K562 (cell line): ENCODE data around the gene MLH1. TPM values are rescaled to one million over a fixed set of nuclear protein-coding genes. Genes with fewer than 3 reads are reported as not detected.

ENCODE experiments used
- ATAC-seq: fragments of 200-7000 bp; cut with Tn5 transposase; 3 replicates; pipeline ENCODE4 v1.9.1; 2020; ENCODE audit warnings: moderate library complexity
- BruUV-seq: library from RNA; stranded (reverse); fragments of 400-500 nt; replicated peaks from 2 replicates; lab custom pipeline; 2021; lab: Mats Ljungman, UMichigan
- CTCF ChIA-PET: fragments of 300-600 bp; formaldehyde crosslinking; extraction: SDS; loops from one replicate; lab custom pipeline; 2021; ENCODE audit warnings: low intra/inter-chr PET ratio; lab: Yijun Ruan, JAX
- POLR2A ChIA-PET: fragments of 300-600, 350-650 bp; sonication (Branson Sonifier 250); formaldehyde crosslinking; extraction: SDS; loops from one replicate; lab custom pipeline; 2021; ENCODE audit warnings: antibody characterized with exemption, inconsistent platforms; lab: Yijun Ruan, JAX
- DNase-seq, 4 experiments: peaks; one replicate each; pipeline versions ENCODE4 v3.0.0 to v3.0.0-alpha.2; 2011 to 2018; ENCODE audit warnings: low spot score in 3 of 4, mixed read lengths in 3 of 4; ENCODE audit errors: extremely low read depth in 1 of 4
- FAIRE-seq: peaks from 2 replicates; lab custom pipeline; 2011; peaks lifted over from hg19 to GRCh38; lab: Jason Lieb, UNC
- H2AFZ ChIP-seq: 2 replicates; pipeline ENCODE4 v1.6.0; 2011; ENCODE audit warnings: low read depth, low read length, control low read depth, inconsistent platforms
- H3K27ac ChIP-seq: fragments of 200-600 bp; 3 replicates; pipeline ENCODE4 v1.8.0; 2011; ENCODE audit warnings: low read depth, mild to moderate bottlenecking, control low read depth, inconsistent platforms, low read length, moderate library complexity, mixed read lengths; ENCODE audit errors: extremely low read depth
- H3K27me3 ChIP-seq, 2 experiments: fragments of 300-600 bp in 1 of 2; 2 replicates in 1 of 2; 3 replicates in 1 of 2; pipeline versions ENCODE4 v1.6.0 to v1.8.0; 2011; ENCODE audit warnings: inconsistent platforms in 2 of 2, low read length in 2 of 2, mild to moderate bottlenecking in 1 of 2, mixed read lengths in 1 of 2, moderate library complexity in 1 of 2; ENCODE audit not compliant: control insufficient read depth in 2 of 2, insufficient read depth in 2 of 2
- H3K36me3 ChIP-seq: fragments of 300-600 bp; 3 replicates; pipeline ENCODE4 v1.8.0; 2011; ENCODE audit warnings: mild to moderate bottlenecking, low read length, inconsistent platforms; ENCODE audit not compliant: control insufficient read depth, insufficient read depth
- H3K4me1 ChIP-seq, 2 experiments: fragments of 200-600 bp in 1 of 2; replicated peaks in 1 of 2; 2 replicates in 1 of 2; 3 replicates in 1 of 2; pipeline versions ENCODE4 v1.5.1 to v1.8.0; 2011; ENCODE audit warnings: inconsistent platforms in 2 of 2, low read length in 2 of 2, mild to moderate bottlenecking in 1 of 2, mixed read lengths in 1 of 2, moderate library complexity in 1 of 2; ENCODE audit not compliant: control insufficient read depth in 2 of 2, insufficient read depth in 2 of 2
- H3K4me2 ChIP-seq: 2 replicates; pipeline ENCODE4 v1.6.1; 2011; ENCODE audit warnings: low read length, control low read depth, inconsistent platforms, mixed read lengths; ENCODE audit not compliant: insufficient read depth
- H3K4me3 ChIP-seq: fragments of 200-600 bp; sonication (generic), shearing (Covaris generic); 2 replicates; pipeline ENCODE4 v1.5.1; 2016; ENCODE audit warnings: control low read depth, inconsistent platforms
- H3K79me2 ChIP-seq: fragments of 200-600 bp; 3 replicates; pipeline ENCODE4 v1.8.0; 2011; ENCODE audit warnings: low read length, inconsistent platforms; ENCODE audit not compliant: control insufficient read depth, insufficient read depth
- H3K9ac ChIP-seq, 2 experiments: 2 replicates each; pipeline versions ENCODE4 v1.6.0 to v1.6.1; 2011; ENCODE audit warnings: low read depth in 2 of 2, low read length in 2 of 2, control low read depth in 1 of 2, inconsistent platforms in 1 of 2, mild to moderate bottlenecking in 1 of 2, mixed read lengths in 1 of 2; ENCODE audit not compliant: insufficient read depth in 1 of 2
- H3K9me1 ChIP-seq: one replicate; pipeline ENCODE4 v1.6.0; 2011; ENCODE audit warnings: inconsistent platforms, mild to moderate bottlenecking, low read length, moderate library complexity; ENCODE audit not compliant: control insufficient read depth, insufficient read depth
- H3K9me3 ChIP-seq: replicated peaks from 2 replicates; pipeline ENCODE4 v1.5.1; 2011; ENCODE audit warnings: low read depth, low read length, inconsistent platforms; ENCODE audit not compliant: control insufficient read depth, insufficient read depth
- H4K20me1 ChIP-seq: replicated peaks from 2 replicates; pipeline ENCODE4 v1.6.1; 2011; ENCODE audit warnings: low read length, inconsistent platforms, mixed read lengths; ENCODE audit not compliant: control insufficient read depth, insufficient read depth
- BCOR ChIP-seq: fragments of 450-650 bp; IDR thresholded peaks from 2 replicates; pipeline ENCODE4 v1.6.1; 2016
- BRF2 ChIP-seq: IDR thresholded peaks from 3 replicates; pipeline ENCODE4 v1.6.1; 2011; ENCODE audit warnings: borderline replicate concordance, mild to moderate bottlenecking; ENCODE audit not compliant: insufficient read length, insufficient read depth
- CC2D1A ChIP-seq: fragments of 450-650 bp; IDR thresholded peaks from 2 replicates; pipeline ENCODE4 v1.6.1; 2017; ENCODE audit warnings: mild to moderate bottlenecking
- CHAMP1 ChIP-seq: fragments of 450-650 bp; IDR thresholded peaks from 2 replicates; pipeline ENCODE4 v1.6.1; 2016; ENCODE audit warnings: mild to moderate bottlenecking
- CTBP1 ChIP-seq: fragments of 450-650 bp; IDR thresholded peaks from 2 replicates; pipeline ENCODE4 v1.6.1; 2016; ENCODE audit warnings: borderline replicate concordance
- IRF1 ChIP-seq: sonication (generic); formaldehyde crosslinking; IDR thresholded peaks from 2 replicates; pipeline ENCODE4 v1.8.0; 2022; ENCODE audit warnings: missing genetic modification reagents, mild to moderate bottlenecking, borderline replicate concordance
- STAT5A ChIP-seq: IDR thresholded peaks from 2 replicates; pipeline ENCODE4 v1.6.1; 2012; ENCODE audit warnings: low read length, inconsistent platforms, borderline replicate concordance
- whole genome bisulfite sequencing: fragments of 100-300 bp; shearing (Covaris generic); methylation state at CpG from one replicate; pipeline ENCODE4 v1.1.6; 2016; ENCODE audit warnings: low coverage, mixed read lengths; ENCODE audit not compliant: insufficient coverage; ENCODE audit errors: missing lambda C conversion rate; 5-methylcytosine and 5-hydroxymethylcytosine counted together
- in situ Hi-C: fragments of 300-500 bp; cut with MboI; formaldehyde crosslinking; loops from 4 replicates; pipeline ENCODE4 v1.15.0; 2018; ENCODE audit warnings: inconsistent platforms, mixed read lengths
- intact Hi-C: fragments of 100-400 bp; cut with micrococcal nuclease; formaldehyde crosslinking; loops from 2 replicates; pipeline ENCODE4 v1.14.2; 2022
- polyA plus RNA-seq, 8 experiments: library from polyadenylated mRNA; depleted of rRNA in 4 of 8; stranded (reverse) in 5 of 8; unstranded in 3 of 8; fragments of >200 nt; fragmentation: Nextera tagmentation in 2 of 8; fragmentation: Illumina TruSeq in 1 of 8; extraction: Ambion mirVana in 2 of 8; extraction: Trizol in 1 of 8; gene quantifications; 2 replicates each; pipeline versions ENCODE4 v1.2.1 to v1.2.3, GENCODE V29; 2011 to 2014; ENCODE audit warnings: inconsistent platforms in 1 of 8, missing spikeins in 1 of 8
- total RNA-seq, 7 experiments: library from RNA; depleted of rRNA in 6 of 7; stranded (reverse); fragments of >200 nt in 6 of 7; fragmentation: Illumina TruSeq in 2 of 7; extraction: Trizol in 2 of 7; gene quantifications; 2 replicates each; pipeline versions ENCODE4 v1.2.1 to v1.2.3, GENCODE V29; 2011 to 2021; ENCODE audit warnings: low replicate concordance in 1 of 7
- TF ChIP-seq, protein P1 (sequence below), 3 experiments: IDR thresholded peaks in 2 of 3; conservative IDR thresholded peaks in 1 of 3; 2 replicates each; pipeline ENCODE4 v1.5.1; 2011 to 2012; ENCODE audit warnings: low read length in 3 of 3, mild to moderate bottlenecking in 3 of 3, control low read depth in 2 of 3, improper control_type of control experiment in 1 of 3, inconsistent platforms in 1 of 3, low read depth in 1 of 3, mixed read lengths in 1 of 3, moderate library complexity in 1 of 3; ENCODE audit not compliant: insufficient read depth in 2 of 3
- TF ChIP-seq, protein P2 (sequence below): fragments of 450-650 bp; formaldehyde crosslinking; IDR thresholded peaks from 2 replicates; pipeline ENCODE4 v1.4.0; 2022; ENCODE audit warnings: missing genetic modification characterization
- TF ChIP-seq, protein P3 (sequence below): fragments of 250-450 bp; sonication (Bioruptor Pico); IDR thresholded peaks from 2 replicates; pipeline ENCODE4 v1.4.0; 2020

Gene MLH1
- total and polyA plus RNA-seq, 9 of the 15 experiments (the other 6 are each of a cell fraction or from before 2014, with no cell fraction given) = 76.4 to 155 (median 117) TPM

DNA sequence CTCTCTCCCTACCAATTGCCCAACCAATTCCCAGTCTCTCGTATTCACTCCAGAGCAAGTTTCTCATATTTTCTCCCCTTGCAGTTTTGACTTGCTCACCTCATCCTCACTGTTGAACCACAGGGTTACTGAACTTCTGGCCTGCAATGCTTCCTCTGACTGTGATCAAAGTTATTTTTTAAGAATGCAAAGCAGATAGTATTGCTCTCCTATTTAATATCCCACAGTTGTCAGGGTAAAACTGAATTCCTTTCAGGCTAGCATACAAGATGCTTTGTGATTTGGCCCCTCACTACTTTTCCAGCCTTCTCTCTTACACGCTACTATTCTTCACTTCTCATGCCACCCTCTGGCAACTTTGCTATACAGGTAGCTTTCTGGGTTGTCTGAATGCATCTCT, 100.2 kb downstream of the MLH1 start:
- Histone ChIP-seq H3K27ac (no peak overlapping the region), H3K9me3 (no peaks in the 10 kb centered on the region), H3K4me3 (no peak overlapping the region), H3K36me3 (peaks cover 25% of the 10 kb centered on the region; the same call in 2 of the 3 replicates), H3K9ac (no peak overlapping the region), H3K79me2 (no peaks in the 10 kb centered on the region), H2AFZ (no peak overlapping the region), H3K4me1 (no peaks in the 10 kb centered on the region), H3K9me1 (no peaks in the 10 kb centered on the region), H4K20me1 (no peaks in the 10 kb centered on the region), H3K27me3 (no peaks in the 10 kb centered on the region), H3K4me2 (no peak overlapping the region)
- no peak for DNase-seq
- POLR2A ChIA-PET = no interaction called here
- in situ Hi-C loops = no loop called here
- no peak for FAIRE-seq
- 100% methylated on average over 2 of the region's 2 CpGs for WGBS
- intact Hi-C loops = no loop called here
- TF ChIP-seq STAT5A = no peak
- TF ChIP-seq, protein P1, sequence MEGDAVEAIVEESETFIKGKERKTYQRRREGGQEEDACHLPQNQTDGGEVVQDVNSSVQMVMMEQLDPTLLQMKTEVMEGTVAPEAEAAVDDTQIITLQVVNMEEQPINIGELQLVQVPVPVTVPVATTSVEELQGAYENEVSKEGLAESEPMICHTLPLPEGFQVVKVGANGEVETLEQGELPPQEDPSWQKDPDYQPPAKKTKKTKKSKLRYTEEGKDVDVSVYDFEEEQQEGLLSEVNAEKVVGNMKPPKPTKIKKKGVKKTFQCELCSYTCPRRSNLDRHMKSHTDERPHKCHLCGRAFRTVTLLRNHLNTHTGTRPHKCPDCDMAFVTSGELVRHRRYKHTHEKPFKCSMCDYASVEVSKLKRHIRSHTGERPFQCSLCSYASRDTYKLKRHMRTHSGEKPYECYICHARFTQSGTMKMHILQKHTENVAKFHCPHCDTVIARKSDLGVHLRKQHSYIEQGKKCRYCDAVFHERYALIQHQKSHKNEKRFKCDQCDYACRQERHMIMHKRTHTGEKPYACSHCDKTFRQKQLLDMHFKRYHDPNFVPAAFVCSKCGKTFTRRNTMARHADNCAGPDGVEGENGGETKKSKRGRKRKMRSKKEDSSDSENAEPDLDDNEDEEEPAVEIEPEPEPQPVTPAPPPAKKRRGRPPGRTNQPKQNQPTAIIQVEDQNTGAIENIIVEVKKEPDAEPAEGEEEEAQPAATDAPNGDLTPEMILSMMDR (IDR thresholded peaks at IDR 0.05 in 2 of 3, conservative IDR thresholded peaks at IDR 0.05 in 1 of 3; ENCODE audit: insufficient read depth in 2 of 3, low read depth in 1 of 3, low read length in 3 of 3) = no peak
- no peak for TF ChIP-seq CHAMP1
- TF ChIP-seq IRF1 (CRISPR knock-in tag) = no peak
- TF ChIP-seq CC2D1A = no peak
- TF ChIP-seq, protein P2, sequence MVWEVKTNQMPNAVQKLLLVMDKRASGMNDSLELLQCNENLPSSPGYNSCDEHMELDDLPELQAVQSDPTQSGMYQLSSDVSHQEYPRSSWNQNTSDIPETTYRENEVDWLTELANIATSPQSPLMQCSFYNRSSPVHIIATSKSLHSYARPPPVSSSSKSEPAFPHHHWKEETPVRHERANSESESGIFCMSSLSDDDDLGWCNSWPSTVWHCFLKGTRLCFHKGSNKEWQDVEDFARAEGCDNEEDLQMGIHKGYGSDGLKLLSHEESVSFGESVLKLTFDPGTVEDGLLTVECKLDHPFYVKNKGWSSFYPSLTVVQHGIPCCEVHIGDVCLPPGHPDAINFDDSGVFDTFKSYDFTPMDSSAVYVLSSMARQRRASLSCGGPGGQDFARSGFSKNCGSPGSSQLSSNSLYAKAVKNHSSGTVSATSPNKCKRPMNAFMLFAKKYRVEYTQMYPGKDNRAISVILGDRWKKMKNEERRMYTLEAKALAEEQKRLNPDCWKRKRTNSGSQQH (CRISPR knock-in tag) = no peak
- TF ChIP-seq, protein P3, sequence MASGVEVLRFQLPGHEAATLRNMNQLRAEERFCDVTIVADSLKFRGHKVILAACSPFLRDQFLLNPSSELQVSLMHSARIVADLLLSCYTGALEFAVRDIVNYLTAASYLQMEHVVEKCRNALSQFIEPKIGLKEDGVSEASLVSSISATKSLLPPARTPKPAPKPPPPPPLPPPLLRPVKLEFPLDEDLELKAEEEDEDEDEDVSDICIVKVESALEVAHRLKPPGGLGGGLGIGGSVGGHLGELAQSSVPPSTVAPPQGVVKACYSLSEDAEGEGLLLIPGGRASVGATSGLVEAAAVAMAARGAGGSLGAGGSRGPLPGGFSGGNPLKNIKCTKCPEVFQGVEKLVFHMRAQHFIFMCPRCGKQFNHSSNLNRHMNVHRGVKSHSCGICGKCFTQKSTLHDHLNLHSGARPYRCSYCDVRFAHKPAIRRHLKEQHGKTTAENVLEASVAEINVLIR (CRISPR knock-in tag) = no peak
- no peak for TF ChIP-seq CTBP1
- TF ChIP-seq BCOR = no peak
- TF ChIP-seq BRF2 = no peak
- CTCF ChIA-PET = no interaction called here
- BruUV-seq = no TSS peak
- no peak for ATAC-seq
